ENCODE data around the gene UGDH. TPM values are rescaled to one million over a fixed set of nuclear protein-coding genes. Genes with fewer than 3 reads are reported as not detected.

Gene UGDH
- total and polyA plus RNA-seq, 2 of the 13 experiments (the other 11 are each of a cell fraction or from before 2014, with no cell fraction given), result 99.0 to 384 TPM

DNA sequence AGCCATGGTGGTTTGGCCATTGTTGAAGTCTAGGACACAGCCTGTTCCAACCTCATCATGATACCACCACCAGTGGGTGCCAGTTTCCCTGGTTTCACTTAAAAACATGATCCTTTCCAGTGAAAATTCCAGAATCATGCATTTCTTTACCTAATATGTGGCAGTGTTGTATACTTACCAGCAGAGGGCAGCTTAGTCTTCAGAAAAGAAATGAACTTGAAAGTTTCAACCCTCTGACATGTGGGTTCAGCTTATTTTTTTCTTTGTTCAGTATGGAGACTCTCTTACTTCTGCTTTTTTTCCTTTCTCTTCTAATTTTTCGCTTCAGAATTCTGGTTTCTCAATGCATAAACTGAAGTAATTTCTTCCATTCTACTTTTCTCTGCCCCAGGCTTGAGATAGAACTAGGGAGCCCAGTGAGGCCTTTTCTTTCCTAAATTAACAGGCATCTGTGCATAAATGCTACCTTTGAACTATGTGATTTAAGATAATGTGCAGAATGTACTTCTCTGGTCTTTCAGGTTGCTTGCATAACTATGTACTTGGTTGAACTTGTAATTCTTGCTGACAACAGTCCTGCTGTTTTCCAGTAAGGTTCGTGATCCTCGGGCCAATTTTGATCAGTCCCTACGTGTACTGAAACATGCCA is 57.7 kb downstream of the UGDH start (continued):
- TF ChIP-seq ZKSCAN8 (CRISPR knock-in tag; IDR thresholded peaks at IDR 0.05; ENCODE audit: borderline replicate concordance) (0 out of 2 replicates have a peak, but pooled peaks have one; percentile 25), KDM5B (CRISPR knock-in tag; IDR thresholded peaks at IDR 0.05; ENCODE audit: borderline replicate concordance) (no peak), ZNF432 (CRISPR knock-in tag; IDR thresholded peaks at IDR 0.05; ENCODE audit: borderline replicate concordance) (no peak), FOXA3 (CRISPR knock-in tag; IDR thresholded peaks at IDR 0.05) (peak; percentile 60), NR2F1 (CRISPR knock-in tag; IDR thresholded peaks at IDR 0.05) (no peak; a peak in 1 of 4 replicates), SP5 (CRISPR knock-in tag; IDR thresholded peaks at IDR 0.05; ENCODE audit: borderline replicate concordance, low read depth) (no peak), ZNF746 (CRISPR knock-in tag; IDR thresholded peaks at IDR 0.05) (no peak), MEF2D (CRISPR knock-in tag; IDR thresholded peaks at IDR 0.05) (no peak), MLLT10 (CRISPR knock-in tag; IDR thresholded peaks at IDR 0.05) (no peak), TEAD3 (CRISPR knock-in tag; optimal IDR thresholded peaks at IDR 0.05; ENCODE audit: borderline replicate concordance) (peak; percentile 46), CENPT (CRISPR knock-in tag; IDR thresholded peaks at IDR 0.05; ENCODE audit: low read depth) (no peak), THAP11 (CRISPR knock-in tag; IDR thresholded peaks at IDR 0.05) (peak; percentile 63; the same call in 1 of the 2 replicates), ZMAT5 (CRISPR knock-in tag; IDR thresholded peaks at IDR 0.05; ENCODE audit: borderline replicate concordance, low read depth) (no peak), CHCHD3 (CRISPR knock-in tag; IDR thresholded peaks at IDR 0.05) (no peak), DR1 (CRISPR knock-in tag; IDR thresholded peaks at IDR 0.05) (no peak), ZNF24 (IDR thresholded peaks at IDR 0.05) (no peak), ZNF160 (CRISPR knock-in tag; IDR thresholded peaks at IDR 0.05) (no peak), TFAP4 (IDR thresholded peaks at IDR 0.05; ENCODE audit: borderline replicate concordance, low read depth) (no peak), BATF2 (CRISPR knock-in tag; IDR thresholded peaks at IDR 0.05) (no peak), ZNF781 (CRISPR knock-in tag; IDR thresholded peaks at IDR 0.05; ENCODE audit: borderline replicate concordance, not compliant biosample characterization) (no peak), ZNF337 (CRISPR knock-in tag; IDR thresholded peaks at IDR 0.05; ENCODE audit: borderline replicate concordance, low read depth) (no peak), ZMYM3 (CRISPR knock-in tag; IDR thresholded peaks at IDR 0.05) (no peak), JUNB (CRISPR knock-in tag; IDR thresholded peaks at IDR 0.05; ENCODE audit: borderline replicate concordance) (no peak), DDIT3 (CRISPR knock-in tag; IDR thresholded peaks at IDR 0.05) (no peak), ZNF343 (CRISPR knock-in tag; IDR thresholded peaks at IDR 0.05) (no peak)
- TF ChIP-seq, protein P1, sequence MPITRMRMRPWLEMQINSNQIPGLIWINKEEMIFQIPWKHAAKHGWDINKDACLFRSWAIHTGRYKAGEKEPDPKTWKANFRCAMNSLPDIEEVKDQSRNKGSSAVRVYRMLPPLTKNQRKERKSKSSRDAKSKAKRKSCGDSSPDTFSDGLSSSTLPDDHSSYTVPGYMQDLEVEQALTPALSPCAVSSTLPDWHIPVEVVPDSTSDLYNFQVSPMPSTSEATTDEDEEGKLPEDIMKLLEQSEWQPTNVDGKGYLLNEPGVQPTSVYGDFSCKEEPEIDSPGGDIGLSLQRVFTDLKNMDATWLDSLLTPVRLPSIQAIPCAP (CRISPR knock-in tag; IDR thresholded peaks at IDR 0.05; ENCODE audit: low read depth), result no peak
